Stimulated activated naive CD8-positive, alpha-beta T cell treated with anti-CD3 and anti-CD28 coated beads, Interleukin-15, Interleukin-2, amounts not matched to agents 100 ng/mL and 50 ng/mL, for 24 hours (primary cell): ENCODE data around the gene SPP1.
"Not testable (repeated sequence)": the region's sequence is repeated elsewhere in the genome, so short reads cannot be mapped to it uniquely, and the experiment has no call there.

Experiments used
- H3K27ac Mint-ChIP-seq: one replicate; pipeline ENCODE4 v1.8.0; 2021; ENCODE audit warnings: mild to moderate bottlenecking, mixed read lengths
- H3K27me3 Mint-ChIP-seq: one replicate; pipeline ENCODE4 v1.8.0; 2021; ENCODE audit warnings: mixed read lengths
- H3K36me3 Mint-ChIP-seq: one replicate; pipeline ENCODE4 v1.8.0; 2021; ENCODE audit warnings: low read depth, mixed read lengths
- H3K4me1 Mint-ChIP-seq: one replicate; pipeline ENCODE4 v1.8.0; 2021; ENCODE audit warnings: low read depth, mixed read lengths
- H3K4me3 Mint-ChIP-seq: one replicate; pipeline ENCODE4 v1.8.0; 2021; ENCODE audit warnings: mild to moderate bottlenecking, mixed read lengths
- H3K9me3 Mint-ChIP-seq: one replicate; pipeline ENCODE4 v1.8.0; 2021; ENCODE audit warnings: mixed read lengths

Gene SPP1

DNA sequence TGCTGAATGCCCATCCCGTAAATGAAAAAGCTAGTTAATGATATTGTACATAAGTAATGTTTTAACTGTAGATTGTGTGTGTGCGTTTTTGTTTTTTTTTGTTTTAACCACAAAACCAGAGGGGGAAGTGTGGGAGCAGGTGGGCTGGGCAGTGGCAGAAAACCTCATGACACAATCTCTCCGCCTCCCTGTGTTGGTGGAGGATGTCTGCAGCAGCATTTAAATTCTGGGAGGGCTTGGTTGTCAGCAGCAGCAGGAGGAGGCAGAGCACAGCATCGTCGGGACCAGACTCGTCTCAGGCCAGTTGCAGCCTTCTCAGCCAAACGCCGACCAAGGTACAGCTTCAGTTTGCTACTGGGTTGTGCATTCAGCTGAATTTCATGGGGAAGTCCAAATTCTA is at the start of gene SPP1:
Gene SPP1 (plus strand): TSS at position 249 of the 400 bp plus-strand sequence. CDS start 1,182 bp downstream, outside the sequence.
- H3K4me1 Mint-ChIP-seq, result peaks cover 9% of the 10 kb centered on the region
- no peak within 1 kb of the TSS for H3K4me3 Mint-ChIP-seq
- H3K27me3 Mint-ChIP-seq, result peaks cover 58% of the 10 kb centered on the region
- H3K9me3 Mint-ChIP-seq, result no peaks in the 10 kb centered on the region
- H3K36me3 Mint-ChIP-seq, result no peaks in the 10 kb centered on the region
- H3K27ac Mint-ChIP-seq, result peak within 1 kb of the TSS; percentile 18

GRCh38 chr4:87926554-87927098 is 48.9 kb upstream of the SPP1 start:
- Mint-ChIP-seq H3K4me1 (no peaks in the 10 kb centered on the region), H3K4me3 (no peak overlapping the region), H3K36me3 (no peaks in the 10 kb centered on the region), H3K27ac (no peak overlapping the region), H3K27me3 (peaks cover 5% of the 10 kb centered on the region), H3K9me3 (no peaks in the 10 kb centered on the region)

DNA sequence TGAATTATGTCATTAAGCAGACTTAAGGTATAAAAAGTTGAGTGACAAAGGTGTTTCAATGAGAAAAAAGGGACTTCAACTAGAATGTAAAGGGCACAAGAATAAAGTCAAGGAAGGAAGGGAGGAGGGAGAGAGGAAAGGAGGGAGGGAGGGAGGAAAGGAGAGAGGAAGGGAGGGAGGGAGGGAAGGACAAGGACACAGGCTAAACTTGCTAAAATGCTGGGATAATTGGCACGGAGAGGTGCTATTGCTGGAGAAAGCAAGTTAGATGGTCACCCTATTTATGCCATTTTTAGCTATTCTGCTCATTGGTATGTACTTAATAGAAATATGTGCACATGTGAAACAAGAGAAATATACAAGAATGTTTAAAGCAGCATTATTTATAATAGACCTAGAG is 44.9 kb upstream of the SPP1 start:
- Mint-ChIP-seq H3K27ac (no peak overlapping the region), H3K27me3 (peaks cover 12% of the 10 kb centered on the region), H3K4me1 (no peaks in the 10 kb centered on the region), H3K9me3 (no peaks in the 10 kb centered on the region), H3K4me3 (no peak overlapping the region), H3K36me3 (no peaks in the 10 kb centered on the region)

DNA sequence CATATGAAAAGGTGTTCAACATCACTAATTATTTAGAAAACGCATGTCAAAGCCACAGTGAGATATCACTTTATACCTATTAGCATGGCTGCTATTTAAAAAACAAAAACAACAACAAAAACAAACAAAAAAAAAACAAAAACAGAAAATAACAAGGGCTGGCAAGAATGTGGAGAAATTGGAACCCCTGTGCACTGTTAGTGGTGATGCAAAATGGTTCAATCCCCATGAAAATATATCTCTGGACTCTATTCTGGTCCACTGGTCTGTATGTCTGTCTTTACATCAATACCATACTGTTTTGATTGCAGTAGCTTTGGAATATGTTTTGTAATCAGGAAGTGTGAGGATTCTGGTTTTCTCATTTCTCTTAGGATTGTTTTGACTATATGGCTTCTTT is 43.6 kb upstream of the SPP1 start:
- peaks cover 12% of the 10 kb centered on the region for H3K27me3 Mint-ChIP-seq
- no peaks in the 10 kb centered on the region for H3K9me3 Mint-ChIP-seq
- no peak overlapping the region for H3K4me3 Mint-ChIP-seq
- no peaks in the 10 kb centered on the region for H3K4me1 Mint-ChIP-seq
- no peak overlapping the region for H3K27ac Mint-ChIP-seq
- H3K36me3 Mint-ChIP-seq, result no peaks in the 10 kb centered on the region

DNA sequence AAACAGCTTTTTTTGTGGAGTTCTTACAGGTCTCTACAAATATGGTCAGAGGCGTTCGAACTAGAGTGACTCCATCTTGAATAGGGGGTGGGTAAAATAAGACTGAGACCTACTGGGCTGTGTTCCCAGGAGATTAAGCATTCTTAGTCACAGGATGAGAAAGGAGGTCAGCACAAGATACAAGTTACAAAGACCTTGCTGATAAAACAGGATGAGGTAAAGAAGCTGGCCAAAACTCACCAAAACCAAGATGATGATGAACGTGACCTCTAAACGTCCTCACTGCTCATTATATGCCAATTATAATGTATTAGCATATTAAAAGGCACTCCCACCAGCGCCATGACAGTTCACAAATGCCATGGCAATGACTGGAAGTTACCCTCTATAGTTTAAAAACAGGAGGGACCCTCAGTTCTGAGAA is 42.8 kb upstream of the SPP1 start:
- peaks cover 12% of the 10 kb centered on the region for H3K27me3 Mint-ChIP-seq
- no peak overlapping the region for H3K27ac Mint-ChIP-seq
- H3K4me3 Mint-ChIP-seq, result no peak overlapping the region
- no peaks in the 10 kb centered on the region for H3K36me3 Mint-ChIP-seq
- H3K4me1 Mint-ChIP-seq, result no peaks in the 10 kb centered on the region
- no peaks in the 10 kb centered on the region for H3K9me3 Mint-ChIP-seq

DNA sequence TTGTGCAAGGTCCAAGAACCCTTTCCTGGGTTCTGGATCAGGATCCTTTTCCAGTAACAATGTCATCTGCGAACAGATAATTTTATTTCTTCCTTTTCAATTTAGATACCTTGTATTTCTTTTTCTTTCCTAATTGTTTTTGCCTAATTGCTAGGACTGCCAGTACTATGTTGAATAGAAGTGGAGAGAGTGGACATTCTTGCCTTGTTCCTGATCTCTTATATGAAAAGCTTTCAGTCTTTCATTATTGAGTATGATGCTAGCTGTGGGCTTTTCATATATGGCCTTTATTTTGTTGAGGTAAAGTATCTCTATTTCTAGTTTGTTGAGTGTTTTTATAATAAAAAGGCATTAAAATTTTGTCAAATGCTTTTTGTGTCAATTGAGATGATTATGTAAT is 42.2 kb upstream of the SPP1 start:
- H3K9me3 Mint-ChIP-seq, result no peaks in the 10 kb centered on the region
- H3K36me3 Mint-ChIP-seq, result no peaks in the 10 kb centered on the region
- no peak overlapping the region for H3K27ac Mint-ChIP-seq
- no peak overlapping the region for H3K4me3 Mint-ChIP-seq
- no peaks in the 10 kb centered on the region for H3K4me1 Mint-ChIP-seq
- H3K27me3 Mint-ChIP-seq, result peaks cover 12% of the 10 kb centered on the region

DNA sequence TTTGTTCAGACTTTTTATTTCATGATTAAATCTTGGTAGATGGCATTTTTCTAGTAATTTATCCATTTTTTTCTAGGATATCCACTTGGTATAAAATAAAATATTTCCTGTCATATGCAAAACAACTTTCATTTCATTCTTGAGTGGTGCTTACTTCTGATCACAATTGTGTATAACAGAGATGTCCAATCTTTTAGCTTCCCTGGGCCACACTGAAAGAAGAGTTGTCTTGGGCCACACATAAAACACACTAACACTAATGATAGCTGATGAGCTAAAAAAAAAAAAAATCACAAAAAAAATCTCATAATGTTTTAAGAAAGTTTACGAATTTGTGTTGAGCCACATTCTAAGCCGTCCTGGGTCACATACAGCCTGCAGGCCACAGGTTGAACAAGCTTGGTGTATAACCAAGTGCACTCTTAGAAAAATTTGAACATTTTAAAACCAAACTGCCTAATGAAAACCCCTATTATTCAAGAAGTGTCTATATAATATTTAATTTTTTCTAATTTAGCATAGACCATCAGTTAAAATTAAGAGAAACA is 41.3 kb upstream of the SPP1 start:
- Mint-ChIP-seq H3K4me3 (no peak overlapping the region), H3K27ac (no peak overlapping the region), H3K36me3 (no peaks in the 10 kb centered on the region), H3K27me3 (peaks cover 12% of the 10 kb centered on the region), H3K4me1 (no peaks in the 10 kb centered on the region), H3K9me3 (no peaks in the 10 kb centered on the region)

GRCh38 chr4:87934973-87935372 is 40.5 kb upstream of the SPP1 start:
- no peak overlapping the region for H3K4me3 Mint-ChIP-seq
- H3K9me3 Mint-ChIP-seq, result no peaks in the 10 kb centered on the region
- no peak overlapping the region for H3K27ac Mint-ChIP-seq
- H3K27me3 Mint-ChIP-seq, result peaks cover 12% of the 10 kb centered on the region
- no peaks in the 10 kb centered on the region for H3K36me3 Mint-ChIP-seq
- no peaks in the 10 kb centered on the region for H3K4me1 Mint-ChIP-seq

- H3K27ac Mint-ChIP-seq, H3K4me3 Mint-ChIP-seq, H3K4me1 Mint-ChIP-seq, H3K27me3 Mint-ChIP-seq, H3K36me3 Mint-ChIP-seq, H3K9me3 Mint-ChIP-seq: not testable (repeated sequence)
These were observed 39.6 kb upstream of the SPP1 start for GRCh38 chr4:87935954-87936353.

DNA sequence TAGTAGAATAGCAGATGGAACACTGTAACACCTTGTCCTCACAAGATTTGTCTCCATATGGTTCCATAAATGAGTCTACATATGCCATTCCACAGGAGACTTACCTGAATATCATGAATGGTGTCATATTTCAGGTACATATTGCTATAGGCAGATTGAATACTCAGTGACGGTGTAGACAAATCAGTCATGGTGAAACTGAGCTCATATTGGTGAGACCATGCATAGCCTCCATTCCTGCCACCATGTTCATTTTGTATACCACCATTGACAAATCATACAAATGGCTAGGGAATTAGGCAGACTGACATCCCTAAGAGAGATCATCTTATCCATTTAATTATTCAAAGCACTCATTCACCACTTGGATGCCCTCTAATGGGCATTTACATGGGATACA is 38.0 kb upstream of the SPP1 start:
- no peaks in the 10 kb centered on the region for H3K9me3 Mint-ChIP-seq
- peaks cover 7% of the 10 kb centered on the region for H3K27me3 Mint-ChIP-seq
- H3K27ac Mint-ChIP-seq, result no peak overlapping the region
- H3K36me3 Mint-ChIP-seq, result no peaks in the 10 kb centered on the region
- H3K4me3 Mint-ChIP-seq, result no peak overlapping the region
- H3K4me1 Mint-ChIP-seq, result no peaks in the 10 kb centered on the region

DNA sequence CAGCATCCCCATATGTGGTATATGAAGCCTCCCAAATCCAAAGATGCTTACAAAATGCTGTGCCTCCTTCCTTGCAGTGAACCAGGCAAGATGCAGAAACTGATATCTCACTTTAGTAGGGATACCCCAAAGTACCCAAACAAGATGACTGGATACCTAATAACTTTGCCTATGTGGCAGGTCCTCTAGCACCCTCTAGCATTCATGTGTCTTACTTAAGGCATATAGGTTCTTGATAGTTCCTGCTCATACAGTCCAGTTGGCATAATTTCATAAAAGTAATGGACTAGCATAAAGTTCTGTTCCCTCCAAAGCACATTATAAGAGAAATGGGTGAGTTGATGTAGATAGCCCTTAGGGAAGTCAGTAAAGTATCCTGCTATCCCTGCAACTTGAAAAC is 36.8 kb upstream of the SPP1 start:
- Mint-ChIP-seq H3K9me3 (no peaks in the 10 kb centered on the region), H3K27me3 (peaks cover under 1% of the 10 kb centered on the region), H3K27ac (no peak overlapping the region), H3K36me3 (no peaks in the 10 kb centered on the region), H3K4me3 (no peak overlapping the region), H3K4me1 (no peaks in the 10 kb centered on the region)

- Mint-ChIP-seq H3K36me3 (no peaks in the 10 kb centered on the region), H3K4me1 (no peaks in the 10 kb centered on the region), H3K27me3 (no peaks in the 10 kb centered on the region), H3K4me3 (no peak overlapping the region), H3K9me3 (no peaks in the 10 kb centered on the region), H3K27ac (no peak overlapping the region)
These were observed 35.4 kb upstream of the SPP1 start for GRCh38 chr4:87939978-87940690.

- H3K9me3 Mint-ChIP-seq, H3K4me3 Mint-ChIP-seq, H3K36me3 Mint-ChIP-seq, H3K27me3 Mint-ChIP-seq, H3K27ac Mint-ChIP-seq, H3K4me1 Mint-ChIP-seq: not testable (repeated sequence)
These were observed 34.7 kb upstream of the SPP1 start for GRCh38 chr4:87940809-87941208.

DNA sequence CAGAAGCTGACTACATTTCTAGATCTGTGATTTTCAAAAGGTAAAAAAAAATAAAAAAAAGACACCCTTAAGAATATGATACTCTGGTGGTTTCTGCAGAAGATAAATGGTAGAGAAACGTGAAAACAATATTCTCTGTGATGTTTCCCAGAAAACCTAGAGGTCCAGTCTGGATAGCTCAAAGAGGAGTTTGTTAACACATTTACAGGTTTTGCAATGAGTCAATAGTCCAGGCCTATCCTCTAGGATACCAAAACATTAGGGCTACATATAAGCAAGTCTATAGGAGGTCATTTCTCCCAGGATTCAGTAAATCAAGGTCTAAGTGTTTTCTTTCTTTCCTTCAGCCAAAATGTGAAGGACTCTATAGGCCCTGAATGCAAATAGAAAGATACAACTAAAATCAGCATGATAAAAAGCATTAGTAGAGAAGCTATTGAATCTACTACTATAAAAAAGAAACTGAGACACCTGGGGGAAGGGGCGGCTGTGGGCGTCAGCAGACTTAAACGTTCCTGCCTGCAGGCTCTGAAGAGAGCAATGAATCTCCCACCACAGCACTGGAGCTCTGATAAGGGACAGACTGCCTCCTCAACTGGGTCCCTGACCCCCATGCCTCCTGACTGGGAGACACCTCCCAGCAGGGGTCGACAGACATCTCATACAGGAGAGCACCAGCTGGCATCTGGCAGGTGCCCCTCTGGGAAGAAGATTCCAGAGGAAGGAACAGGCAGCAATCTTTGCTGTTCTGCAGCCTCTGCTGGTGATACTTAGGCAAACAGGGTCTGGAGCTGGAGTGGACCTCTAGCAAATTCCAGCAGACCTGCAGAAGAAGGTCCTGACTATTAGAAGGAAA is 33.7 kb upstream of the SPP1 start:
- no peak overlapping the region for H3K4me3 Mint-ChIP-seq
- H3K27me3 Mint-ChIP-seq, result no peaks in the 10 kb centered on the region
- no peak overlapping the region for H3K27ac Mint-ChIP-seq
- no peaks in the 10 kb centered on the region for H3K36me3 Mint-ChIP-seq
- H3K4me1 Mint-ChIP-seq, result no peaks in the 10 kb centered on the region
- H3K9me3 Mint-ChIP-seq, result no peaks in the 10 kb centered on the region

GRCh38 chr4:87943660-87944149 is 31.8 kb upstream of the SPP1 start:
- Mint-ChIP-seq H3K27me3 (peaks cover 5% of the 10 kb centered on the region), H3K4me1 (no peaks in the 10 kb centered on the region)

More at GRCh38 chr4:87943660-87944149, 31.8 kb upstream of the SPP1 start:
- Mint-ChIP-seq H3K9me3 (no peaks in the 10 kb centered on the region), H3K4me3 (no peak overlapping the region), H3K27ac (no peak overlapping the region), H3K36me3 (no peaks in the 10 kb centered on the region)
